HEK293 (cell line): ENCODE measurements around the gene FOXD1.
A peak's percentile ranks its signal among the peaks of the same experiment; 100 is the strongest.

Experiments
- BCL11A ChIP-seq: fragments of 450-650 bp; formaldehyde crosslinking; IDR thresholded peaks from 2 replicates; pipeline ENCODE4 v1.5.1; 2016; ENCODE audit warnings: low read depth, missing biosample characterization, missing genetic modification characterization
- HOXC10 ChIP-seq: sonication (generic); formaldehyde crosslinking; IDR thresholded peaks from 2 replicates; pipeline ENCODE4 v1.8.1; 2023; ENCODE audit warnings: mild to moderate bottlenecking, missing genetic modification reagents
- IKZF3 ChIP-seq: fragments of 450-650 bp; IDR thresholded peaks from 2 replicates; pipeline ENCODE4 v1.5.0; 2018; ENCODE audit warnings: missing biosample characterization, mild to moderate bottlenecking, missing genetic modification characterization, moderate library complexity
- SP7 ChIP-seq: fragments of 450-650 bp; formaldehyde crosslinking; IDR thresholded peaks from 2 replicates; pipeline ENCODE4 v1.5.1; 2016; ENCODE audit warnings: missing biosample characterization, missing genetic modification characterization
- TSHZ1 ChIP-seq: fragments of 450-650 bp; formaldehyde crosslinking; IDR thresholded peaks from 2 replicates; pipeline ENCODE4 v1.5.1; 2016; ENCODE audit warnings: missing biosample characterization, missing genetic modification characterization, borderline replicate concordance
- WT1 ChIP-seq: fragments of 450-650 bp; formaldehyde crosslinking; IDR thresholded peaks from 2 replicates; pipeline ENCODE4 v1.5.1; 2016; ENCODE audit warnings: missing biosample characterization, missing genetic modification characterization
- YY2 ChIP-seq: fragments of 450-650 bp; formaldehyde crosslinking; IDR thresholded peaks from 2 replicates; pipeline ENCODE4 v1.5.1; 2016; ENCODE audit warnings: missing biosample characterization, missing genetic modification characterization
- ZBTB20 ChIP-seq: fragments of 450-650 bp; formaldehyde crosslinking; IDR thresholded peaks from 2 replicates; pipeline ENCODE4 v1.5.1; 2016; ENCODE audit warnings: missing biosample characterization, missing genetic modification characterization
- ZBTB21 ChIP-seq: fragments of 450-650 bp; formaldehyde crosslinking; IDR thresholded peaks from 2 replicates; pipeline ENCODE4 v1.5.1; 2017; ENCODE audit warnings: missing biosample characterization, missing genetic modification characterization
- ZFP3 ChIP-seq: fragments of 450-650 bp; formaldehyde crosslinking; IDR thresholded peaks from 2 replicates; pipeline ENCODE4 v1.5.1; 2016; ENCODE audit warnings: low read depth, missing biosample characterization, missing genetic modification characterization
- ZNF10 ChIP-seq: fragments of 450-650 bp; formaldehyde crosslinking; IDR thresholded peaks from 2 replicates; pipeline ENCODE4 v1.5.1; 2017; ENCODE audit warnings: missing biosample characterization, missing genetic modification characterization
- ZNF202 ChIP-seq: fragments of 450-650 bp; formaldehyde crosslinking; IDR thresholded peaks from 2 replicates; pipeline ENCODE4 v1.5.1; 2016; ENCODE audit warnings: missing biosample characterization, missing genetic modification characterization, borderline replicate concordance
- ZNF24 ChIP-seq: fragments of 450-650 bp; formaldehyde crosslinking; IDR thresholded peaks from 2 replicates; pipeline ENCODE4 v1.5.1; 2016; ENCODE audit warnings: missing biosample characterization, missing genetic modification characterization
- ZNF248 ChIP-seq: fragments of 450-650 bp; formaldehyde crosslinking; IDR thresholded peaks from 2 replicates; pipeline ENCODE4 v1.5.1; 2017; ENCODE audit warnings: missing biosample characterization, missing genetic modification characterization
- ZNF394 ChIP-seq: fragments of 450-650 bp; formaldehyde crosslinking; IDR thresholded peaks from 2 replicates; pipeline ENCODE4 v1.5.1; 2016; ENCODE audit warnings: missing biosample characterization, missing genetic modification characterization, mild to moderate bottlenecking, moderate library complexity, borderline replicate concordance
- ZNF398 ChIP-seq: fragments of 450-650 bp; formaldehyde crosslinking; IDR thresholded peaks from 2 replicates; pipeline ENCODE4 v1.5.1; 2017; ENCODE audit warnings: missing biosample characterization, missing genetic modification characterization
- ZNF423 ChIP-seq: fragments of 450-650 bp; formaldehyde crosslinking; IDR thresholded peaks from 2 replicates; pipeline ENCODE4 v1.5.1; 2016; ENCODE audit warnings: missing biosample characterization, missing genetic modification characterization
- ZNF561 ChIP-seq: fragments of 450-650 bp; IDR thresholded peaks from 2 replicates; pipeline ENCODE4 v1.5.1; 2018; ENCODE audit warnings: missing biosample characterization, missing genetic modification characterization, borderline replicate concordance
- ZNF626 ChIP-seq: fragments of 450-650 bp; sonication (Bioruptor Pico); formaldehyde crosslinking; IDR thresholded peaks from 2 replicates; pipeline ENCODE4 v1.5.1; 2018; ENCODE audit warnings: missing biosample characterization, missing genetic modification characterization, inconsistent platforms
- ZNF629 ChIP-seq: fragments of 450-650 bp; formaldehyde crosslinking; IDR thresholded peaks from 2 replicates; pipeline ENCODE4 v1.5.1; 2017; ENCODE audit warnings: missing biosample characterization, missing genetic modification characterization
- ZNF639 ChIP-seq: fragments of 450-650 bp; formaldehyde crosslinking; IDR thresholded peaks from 2 replicates; pipeline ENCODE4 v1.5.1; 2016; ENCODE audit warnings: missing biosample characterization, missing genetic modification characterization
- ZNF660 ChIP-seq: fragments of 450-650 bp; IDR thresholded peaks from 2 replicates; pipeline ENCODE4 v1.5.1; 2018; ENCODE audit warnings: missing biosample characterization, mild to moderate bottlenecking, missing genetic modification characterization
- ZNF692 ChIP-seq: fragments of 450-650 bp; formaldehyde crosslinking; IDR thresholded peaks from 2 replicates; pipeline ENCODE4 v1.5.1; 2016; ENCODE audit warnings: missing biosample characterization, missing genetic modification characterization
- ZNF747 ChIP-seq: fragments of 450-650 bp; formaldehyde crosslinking; IDR thresholded peaks from 2 replicates; pipeline ENCODE4 v1.5.1; 2016; ENCODE audit warnings: missing biosample characterization, missing genetic modification characterization
- ZNF843 ChIP-seq: fragments of 450-650 bp; formaldehyde crosslinking; IDR thresholded peaks from 2 replicates; pipeline ENCODE4 v1.5.1; 2016; ENCODE audit warnings: missing biosample characterization, missing genetic modification characterization
- TF ChIP-seq, protein P1 (sequence below): fragments of 450-650 bp; formaldehyde crosslinking; IDR thresholded peaks from 2 replicates; pipeline ENCODE4 v1.5.1; 2017; ENCODE audit warnings: missing biosample characterization, missing genetic modification characterization
- TF ChIP-seq, protein P2 (sequence below): fragments of 450-650 bp; formaldehyde crosslinking; IDR thresholded peaks from 2 replicates; pipeline ENCODE4 v1.5.1; 2016; ENCODE audit warnings: missing biosample characterization, missing genetic modification characterization

FOXD1 gene

GRCh38 chr5:73437101-73437776 lies 11.3 kb downstream of the FOXD1 start (continued):
- TF ChIP-seq ZNF692 (tag by site-specific recombination) (peak; percentile 79), ZNF747 (tag by site-specific recombination) (no peak), IKZF3 (tag by site-specific recombination) (peak; percentile 88), ZBTB21 (tag by site-specific recombination) (peak; percentile 44; the same call in 1 of the 2 replicates), ZNF423 (tag by site-specific recombination) (0 out of 2 replicates have a peak, but pooled peaks have one; percentile 8), ZFP3 (tag by site-specific recombination) (no peak), WT1 (tag by site-specific recombination) (peak; percentile 98), ZNF398 (tag by site-specific recombination) (peak; percentile 68), HOXC10 (CRISPR knock-in tag) (no peak), ZNF394 (tag by site-specific recombination) (peak; percentile 93), ZNF629 (tag by site-specific recombination) (peak; percentile 83), TSHZ1 (peak; percentile 5; the same call in 1 of the 2 replicates), ZNF626 (tag by site-specific recombination) (no peak), ZNF843 (tag by site-specific recombination) (peak; percentile 90), ZNF660 (tag by site-specific recombination) (peak; percentile 86), ZNF202 (tag by site-specific recombination) (0 out of 2 replicates have a peak, but pooled peaks have one; percentile 66), ZBTB20 (tag by site-specific recombination) (peak; percentile 100), YY2 (tag by site-specific recombination) (peak; percentile 25; the same call in 1 of the 2 replicates), ZNF639 (tag by site-specific recombination) (0 out of 2 replicates have a peak, but pooled peaks have one; percentile 21), ZNF10 (peak; percentile 43; the same call in 1 of the 2 replicates), ZNF24 (tag by site-specific recombination) (peak; percentile 47; the same call in 1 of the 2 replicates), BCL11A (tag by site-specific recombination) (peak; percentile 59; the same call in 1 of the 2 replicates), ZNF561 (tag by site-specific recombination) (peak; percentile 89), ZNF248 (tag by site-specific recombination) (no peak), SP7 (tag by site-specific recombination) (peak; percentile 93)
- TF ChIP-seq, protein P1, sequence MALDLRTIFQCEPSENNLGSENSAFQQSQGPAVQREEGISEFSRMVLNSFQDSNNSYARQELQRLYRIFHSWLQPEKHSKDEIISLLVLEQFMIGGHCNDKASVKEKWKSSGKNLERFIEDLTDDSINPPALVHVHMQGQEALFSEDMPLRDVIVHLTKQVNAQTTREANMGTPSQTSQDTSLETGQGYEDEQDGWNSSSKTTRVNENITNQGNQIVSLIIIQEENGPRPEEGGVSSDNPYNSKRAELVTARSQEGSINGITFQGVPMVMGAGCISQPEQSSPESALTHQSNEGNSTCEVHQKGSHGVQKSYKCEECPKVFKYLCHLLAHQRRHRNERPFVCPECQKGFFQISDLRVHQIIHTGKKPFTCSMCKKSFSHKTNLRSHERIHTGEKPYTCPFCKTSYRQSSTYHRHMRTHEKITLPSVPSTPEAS (tag by site-specific recombination): no peak
- TF ChIP-seq, protein P2, sequence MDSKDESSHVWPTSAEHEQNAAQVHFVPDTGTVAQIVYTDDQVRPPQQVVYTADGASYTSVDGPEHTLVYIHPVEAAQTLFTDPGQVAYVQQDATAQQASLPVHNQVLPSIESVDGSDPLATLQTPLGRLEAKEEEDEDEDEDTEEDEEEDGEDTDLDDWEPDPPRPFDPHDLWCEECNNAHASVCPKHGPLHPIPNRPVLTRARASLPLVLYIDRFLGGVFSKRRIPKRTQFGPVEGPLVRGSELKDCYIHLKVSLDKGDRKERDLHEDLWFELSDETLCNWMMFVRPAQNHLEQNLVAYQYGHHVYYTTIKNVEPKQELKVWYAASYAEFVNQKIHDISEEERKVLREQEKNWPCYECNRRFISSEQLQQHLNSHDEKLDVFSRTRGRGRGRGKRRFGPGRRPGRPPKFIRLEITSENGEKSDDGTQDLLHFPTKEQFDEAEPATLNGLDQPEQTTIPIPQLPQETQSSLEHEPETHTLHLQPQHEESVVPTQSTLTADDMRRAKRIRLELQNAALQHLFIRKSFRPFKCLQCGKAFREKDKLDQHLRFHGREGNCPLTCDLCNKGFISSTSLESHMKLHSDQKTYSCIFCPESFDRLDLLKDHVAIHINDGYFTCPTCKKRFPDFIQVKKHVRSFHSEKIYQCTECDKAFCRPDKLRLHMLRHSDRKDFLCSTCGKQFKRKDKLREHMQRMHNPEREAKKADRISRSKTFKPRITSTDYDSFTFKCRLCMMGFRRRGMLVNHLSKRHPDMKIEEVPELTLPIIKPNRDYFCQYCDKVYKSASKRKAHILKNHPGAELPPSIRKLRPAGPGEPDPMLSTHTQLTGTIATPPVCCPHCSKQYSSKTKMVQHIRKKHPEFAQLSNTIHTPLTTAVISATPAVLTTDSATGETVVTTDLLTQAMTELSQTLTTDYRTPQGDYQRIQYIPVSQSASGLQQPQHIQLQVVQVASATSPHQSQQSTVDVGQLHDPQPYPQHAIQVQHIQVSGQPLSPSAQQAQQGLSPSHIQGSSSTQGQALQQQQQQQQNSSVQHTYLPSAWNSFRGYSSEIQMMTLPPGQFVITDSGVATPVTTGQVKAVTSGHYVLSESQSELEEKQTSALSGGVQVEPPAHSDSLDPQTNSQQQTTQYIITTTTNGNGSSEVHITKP (tag by site-specific recombination): peak; percentile 92
